ENCODE measurements around the gene AMOT. TPM values are rescaled to one million over a fixed set of nuclear protein-coding genes. Genes with fewer than 3 reads are reported as not detected.

Gene AMOT
- total and polyA plus RNA-seq, 2 experiments from 2014 or later = 2.1 to 5.4 TPM

- Histone ChIP-seq H3K79me2 (replicated peaks; ENCODE audit: insufficient read depth) (no peaks in the 10 kb centered on the region), H3K9me2 (ENCODE audit: insufficient read depth) (no peaks in the 10 kb centered on the region), H3K4me2 (no peak overlapping the region), H2AFZ (no peak overlapping the region), H3K4me1 (ENCODE audit: insufficient read depth) (no peaks in the 10 kb centered on the region), H3K36me3 (ENCODE audit: insufficient read depth) (no peaks in the 10 kb centered on the region), H4K20me1 (replicated peaks; ENCODE audit: insufficient read depth) (no peaks in the 10 kb centered on the region), H3F3A (replicated peaks; ENCODE audit: low read depth) (no peaks in the 10 kb centered on the region), H3K27me3 (ENCODE audit: insufficient read depth) (no peaks in the 10 kb centered on the region), H3K4me3 (no peak overlapping the region), H3K27ac (ENCODE audit: low read depth) (no peak overlapping the region)
- peaks cover 1% of the 10 kb centered on the region for H3K27me3 Mint-ChIP-seq (ENCODE audit: insufficient read depth, low read depth, poor library complexity)
- H3K36me3 Mint-ChIP-seq (ENCODE audit: low read depth) = no peaks in the 10 kb centered on the region
- TF ChIP-seq ETS1 (IDR thresholded peaks at IDR 0.05) = no peak
- no peak for TF ChIP-seq EZH2 (IDR thresholded peaks at IDR 0.05; ENCODE audit: low read depth, unreplicated experiment)
- no peak for TF ChIP-seq ZNF114 (CRISPR knock-in tag; IDR thresholded peaks at IDR 0.05)
- TF ChIP-seq REST (IDR thresholded peaks at IDR 0.05; ENCODE audit: unreplicated experiment) = no peak
- no peak for TF ChIP-seq POLR2AphosphoS5 (IDR thresholded peaks at IDR 0.05; ENCODE audit: low read depth)
- TF ChIP-seq STAT1 (IDR thresholded peaks at IDR 0.05; ENCODE audit: unreplicated experiment) = no peak
- no peak for TF ChIP-seq ZNF462 (CRISPR knock-in tag; IDR thresholded peaks at IDR 0.05)
- no peak for TF ChIP-seq NANOG (IDR thresholded peaks at IDR 0.05; ENCODE audit: borderline replicate concordance)
- TF ChIP-seq ZNF331 (CRISPR knock-in tag; IDR thresholded peaks at IDR 0.05; ENCODE audit: low read depth) = no peak
- TF ChIP-seq EZH2phosphoT487 (IDR thresholded peaks at IDR 0.05; ENCODE audit: unreplicated experiment) = no peak
- TF ChIP-seq JUNB (IDR thresholded peaks at IDR 0.05; ENCODE audit: unreplicated experiment) = no peak
- no peak for TF ChIP-seq CREB1 (CRISPR knock-in tag; IDR thresholded peaks at IDR 0.05; ENCODE audit: low read depth)
- no peak for TF ChIP-seq CTCF (conservative IDR thresholded peaks at IDR 0.05; ENCODE audit: low read depth in 2 of 2)
- H3K4me1 Mint-ChIP-seq = no peaks in the 10 kb centered on the region
- DNase-seq (ENCODE audit: low spot score) (no peak), ATAC-seq (no peak)
- H3K27ac Mint-ChIP-seq = no peak overlapping the region
- H3K4me3 Mint-ChIP-seq = no peak overlapping the region
- H3K9me3 Mint-ChIP-seq = no peaks in the 10 kb centered on the region
Observed at GRCh38 chrX:112761242-112762207, 79.1 kb downstream of the AMOT start.

All from GM23338 (cell line).